Activated CD4-positive, CD25-positive, alpha-beta regulatory T cell treated with anti-CD3 and anti-CD28 coated beads, Interleukin-2, amount 50 U/mL, for 72 hours (primary cell): ENCODE data around the gene PCDHB15.

Source experiments
- DNase-seq: peaks from one replicate; pipeline ENCODE4 v3.0.0; 2021

The PCDHB15 gene

DNA sequence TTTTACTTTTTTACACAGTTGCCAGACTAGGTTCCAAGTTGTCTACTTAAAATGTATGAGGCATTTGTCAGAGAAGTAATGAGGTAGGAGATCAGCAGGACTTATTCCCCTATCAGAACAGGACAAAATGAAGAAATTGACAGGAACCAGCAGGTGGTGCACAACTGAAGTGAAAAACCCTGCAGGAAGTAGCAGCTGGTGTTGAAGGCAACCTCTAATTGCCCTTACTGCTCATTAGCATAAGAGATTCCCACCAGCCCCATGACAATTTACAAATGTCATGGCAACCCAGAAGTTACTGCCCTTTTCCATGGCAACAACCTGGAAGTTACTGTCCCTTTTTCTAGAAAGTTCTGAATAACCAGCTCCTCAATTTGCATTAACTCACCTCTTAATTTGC lies 5.4 kb downstream of the PCDHB15 start:
- no peak for DNase-seq

DNA sequence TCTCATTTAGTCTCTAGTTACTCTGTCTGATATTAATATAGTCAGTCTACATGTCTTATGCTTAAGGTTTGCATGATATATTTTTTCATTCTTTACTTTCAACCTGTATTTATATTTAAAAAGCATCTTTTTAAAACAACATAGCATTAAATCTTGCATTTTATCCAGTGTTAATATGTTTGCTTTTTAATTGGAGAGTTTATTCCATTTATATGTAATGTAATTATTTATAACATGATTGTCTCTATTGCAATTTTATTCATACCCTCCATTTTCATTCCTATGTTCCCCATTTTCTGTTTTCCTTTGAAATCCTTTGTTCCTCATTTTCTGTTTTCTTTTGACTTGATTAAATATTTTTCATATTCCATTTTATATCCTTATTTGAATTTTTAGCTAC lies 13.3 kb downstream of the PCDHB15 start:
- no peak for DNase-seq

DNA sequence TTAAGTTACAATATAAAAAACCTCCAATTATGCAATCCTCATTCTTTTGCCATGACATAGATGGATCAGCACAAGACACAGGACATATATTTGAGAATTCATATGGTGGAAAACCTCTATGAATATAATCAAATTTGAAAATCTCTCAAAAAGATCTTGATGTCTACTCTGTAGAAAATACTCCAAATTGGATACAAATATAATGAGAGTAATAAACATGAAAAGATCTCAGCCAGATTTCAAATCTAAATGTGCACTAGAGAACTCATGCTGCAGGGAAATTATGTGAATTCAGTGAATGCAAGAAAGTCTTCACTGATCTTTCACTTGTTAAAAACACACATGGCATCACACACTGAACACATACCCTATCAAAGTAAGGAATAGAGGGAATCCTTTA lies 13.8 kb downstream of the PCDHB15 start:
- no peak for DNase-seq

DNA sequence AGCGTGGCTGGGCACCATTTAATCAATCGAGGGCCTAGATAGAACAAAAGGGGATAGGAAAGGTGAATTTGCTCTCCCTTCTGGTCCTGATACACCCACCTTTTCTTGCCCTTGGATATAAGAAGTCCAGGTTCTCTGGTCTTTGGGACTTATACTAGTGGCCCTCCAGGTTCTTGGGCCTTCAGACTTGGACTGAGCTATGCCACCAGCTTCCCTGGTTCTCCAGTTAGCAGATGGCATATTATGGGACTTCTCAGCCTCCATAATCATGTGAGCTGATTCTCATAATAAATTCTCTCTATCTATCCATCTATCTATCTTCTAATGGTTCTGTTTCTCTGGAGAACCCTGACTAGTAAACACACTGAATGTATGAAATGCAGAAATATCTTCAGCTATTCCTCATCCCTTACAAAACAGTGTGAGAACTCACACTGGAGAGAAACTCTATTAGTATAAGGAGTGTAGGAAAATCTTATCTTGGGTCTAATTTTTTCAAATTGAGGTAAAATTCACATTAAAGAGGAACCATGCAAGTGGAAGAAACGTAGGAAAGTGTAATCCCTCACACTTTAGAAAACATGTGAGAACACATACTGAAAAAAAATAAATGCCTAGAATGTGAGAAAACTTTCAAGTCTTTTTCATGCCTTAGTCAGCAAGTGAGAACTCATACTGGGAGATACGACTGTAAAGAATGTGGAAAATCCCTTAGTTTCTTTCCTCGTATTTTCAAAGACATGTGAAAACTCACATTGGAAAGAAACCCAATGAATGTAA lies 15.5 kb downstream of the PCDHB15 start:
- no peak for DNase-seq

DNA sequence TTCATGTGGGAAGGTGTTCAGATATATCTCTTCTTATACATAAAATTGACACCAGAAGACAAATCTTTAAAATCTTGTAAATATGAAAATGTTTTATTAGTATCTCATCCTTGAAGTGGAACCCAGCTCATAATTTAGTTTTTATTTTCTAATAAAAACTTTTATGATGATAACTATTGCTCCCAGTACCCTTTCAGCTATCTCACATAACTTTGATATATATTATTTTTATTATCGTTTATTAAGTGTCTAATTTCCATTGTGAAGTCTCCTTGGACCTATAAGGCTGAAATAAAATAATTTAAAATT lies 16.0 kb downstream of the PCDHB15 start:
- no peak for DNase-seq

DNA sequence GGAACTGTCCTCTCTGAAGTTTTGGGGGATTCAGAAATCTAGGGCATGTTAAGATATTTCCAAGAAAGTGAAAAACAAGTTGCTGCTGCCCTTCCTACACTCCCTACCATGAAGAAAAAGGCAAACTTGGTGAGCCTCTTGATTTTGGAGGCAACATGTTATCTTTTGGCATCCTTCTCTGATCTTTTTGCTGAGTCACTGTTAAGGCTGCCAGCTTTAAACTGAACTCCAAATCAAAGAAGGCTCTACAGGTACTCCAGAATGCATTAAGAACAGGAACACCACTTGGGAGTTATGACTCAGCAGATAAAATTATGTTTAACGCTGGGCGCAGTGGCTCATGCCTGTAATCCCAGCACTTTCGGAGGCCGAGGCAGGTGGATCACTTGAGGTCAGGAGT lies 24.0 kb downstream of the PCDHB15 start:
- DNase-seq = no peak

DNA sequence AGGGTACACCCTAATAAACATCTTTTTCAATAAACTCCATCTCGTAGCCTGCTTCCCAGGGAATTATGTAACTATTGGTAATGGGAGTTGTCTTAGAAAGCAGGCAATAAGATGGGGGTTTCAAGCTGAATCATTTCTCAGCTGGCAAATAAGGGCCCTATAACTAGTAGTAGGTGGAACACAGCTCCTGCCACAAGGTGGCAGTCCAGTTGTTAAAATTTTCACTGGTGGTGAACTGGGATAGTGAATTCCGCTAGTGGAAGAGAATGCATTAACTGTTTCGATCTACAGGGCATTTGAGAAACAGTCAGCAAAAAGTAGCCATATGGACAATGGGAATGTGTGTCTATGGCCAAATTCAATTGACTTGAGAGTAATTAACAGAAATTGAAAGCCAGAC lies 27.7 kb downstream of the PCDHB15 start:
- no peak for DNase-seq

DNA sequence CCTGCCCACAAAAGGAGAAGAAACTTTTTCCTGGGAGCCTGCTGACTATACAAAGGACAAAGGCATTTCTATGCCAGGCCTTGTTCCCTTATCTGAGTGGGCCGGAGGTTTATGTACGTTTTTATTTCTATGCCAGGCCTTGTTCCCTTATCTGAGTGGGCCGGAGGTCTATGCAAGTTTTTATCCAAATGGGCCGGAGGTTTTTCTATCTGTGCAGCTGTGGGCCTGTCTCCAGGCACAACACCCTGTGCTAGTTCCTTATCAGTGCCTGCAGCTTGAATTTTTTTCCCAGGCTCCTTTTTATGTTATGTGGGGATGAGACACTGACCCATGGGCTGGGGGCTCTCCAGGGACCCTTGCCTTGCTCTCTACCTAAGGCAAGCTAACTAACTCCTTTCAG lies 53.2 kb downstream of the PCDHB15 start:
- no peak for DNase-seq
